IMR-90 (cell line): Measurements from ENCODE around the gene GUF1. TPM values are rescaled to one million over a fixed set of nuclear protein-coding genes. Genes with fewer than 3 reads are reported as not detected.

Experiments
- ATAC-seq: fragments of 200-7000 bp; cut with Tn5 transposase; 2 replicates; pipeline ENCODE4 v1.9.1; 2020; ENCODE audit warnings: low read depth, mild to moderate bottlenecking, moderate library complexity
- BruUV-seq: library from RNA; stranded (reverse); fragments of 400-500 nt; replicated peaks from 2 replicates; lab custom pipeline; 2021; lab: Mats Ljungman, UMichigan
- CTCF ChIA-PET: fragments of 300-600 bp; formaldehyde crosslinking; extraction: SDS; loops from one replicate; lab custom pipeline; 2021; ENCODE audit warnings: antibody characterized with exemption; lab: Yijun Ruan, JAX
- POLR2A ChIA-PET: fragments of 300-600 bp; sonication (Branson Sonifier 250); formaldehyde crosslinking; loops from one replicate; lab custom pipeline; 2022; ENCODE audit warnings: antibody characterized with exemption; ENCODE audit not compliant: unreplicated experiment; lab: Charles Lee
- DNase-seq: peaks from one replicate; pipeline ENCODE4 v3.0.0; 2013
- H2AFZ ChIP-seq: replicated peaks from 2 replicates; pipeline ENCODE3; 2013; ENCODE audit warnings: low read length, mild to moderate bottlenecking; ENCODE audit not compliant: poor library complexity
- H2AK5ac ChIP-seq: 2 replicates; pipeline ENCODE4 v1.6.1; 2013; ENCODE audit warnings: low read depth, low read length, inconsistent platforms
- H2AK9ac ChIP-seq: replicated peaks from 2 replicates; pipeline ENCODE3; 2013; ENCODE audit warnings: mild to moderate bottlenecking, low read depth, low read length, moderate library complexity; ENCODE audit not compliant: poor library complexity
- H2BK120ac ChIP-seq: 2 replicates; pipeline ENCODE4 v1.6.1; 2013; ENCODE audit warnings: low read depth, low read length, inconsistent platforms
- H2BK15ac ChIP-seq: 3 replicates; pipeline ENCODE4 v1.6.1; 2013; ENCODE audit warnings: low read depth, low read length, inconsistent platforms
- H2BK20ac ChIP-seq: 2 replicates; pipeline ENCODE4 v1.6.1; 2013; ENCODE audit warnings: low read depth, mild to moderate bottlenecking, inconsistent platforms, low read length, moderate library complexity
- H2BK5ac ChIP-seq: 2 replicates; pipeline ENCODE4 v1.6.1; 2013; ENCODE audit warnings: mild to moderate bottlenecking, low read depth, low read length, inconsistent platforms; ENCODE audit not compliant: poor library complexity, severe bottlenecking
- H3K14ac ChIP-seq: replicated peaks from 2 replicates; pipeline ENCODE4 v1.6.1; 2013; ENCODE audit warnings: low read depth, low read length, inconsistent platforms
- H3K18ac ChIP-seq: 2 replicates; pipeline ENCODE4 v1.6.1; 2013; ENCODE audit warnings: low read depth, low read length, control low read depth
- H3K23ac ChIP-seq: 2 replicates; pipeline ENCODE4 v1.6.1; 2013; ENCODE audit warnings: low read depth, low read length, inconsistent platforms
- H3K27ac ChIP-seq: 2 replicates; pipeline ENCODE4 v1.5.1; 2013; ENCODE audit warnings: mild to moderate bottlenecking, control low read depth, low read length; ENCODE audit not compliant: insufficient read depth
- H3K27me3 ChIP-seq: 2 replicates; pipeline ENCODE4 v1.6.1; 2013; ENCODE audit warnings: low read length; ENCODE audit not compliant: control insufficient read depth, insufficient read depth
- H3K36me3 ChIP-seq: 2 replicates; pipeline ENCODE4 v1.6.1; 2013; ENCODE audit warnings: low read length, mixed read lengths; ENCODE audit not compliant: control insufficient read depth, insufficient read depth
- H3K4ac ChIP-seq: 2 replicates; pipeline ENCODE4 v1.6.1; 2013; ENCODE audit warnings: low read depth, low read length, inconsistent platforms
- H3K4me1 ChIP-seq: 2 replicates; pipeline ENCODE4 v1.6.1; 2013; ENCODE audit warnings: low read length, mixed read lengths; ENCODE audit not compliant: control insufficient read depth, insufficient read depth
- H3K4me2 ChIP-seq: 2 replicates; pipeline ENCODE4 v1.6.1; 2013; ENCODE audit warnings: low read depth, mild to moderate bottlenecking, control low read depth, low read length, moderate library complexity
- H3K4me3 ChIP-seq: 2 replicates; pipeline ENCODE4 v1.5.1; 2013; ENCODE audit warnings: low read depth, mild to moderate bottlenecking, control low read depth, low read length, moderate library complexity; ENCODE audit not compliant: insufficient read depth
- H3K56ac ChIP-seq: 2 replicates; pipeline ENCODE4 v1.6.1; 2013; ENCODE audit warnings: low read length, inconsistent platforms; ENCODE audit not compliant: insufficient read depth; ENCODE audit errors: extremely low read depth
- H3K79me1 ChIP-seq, 2 experiments: 2 replicates each; pipeline ENCODE4 v1.6.1; 2013; ENCODE audit warnings: low read length in 2 of 2, inconsistent platforms in 1 of 2, low read depth in 1 of 2
- H3K9ac ChIP-seq: 2 replicates; pipeline ENCODE4 v1.6.1; 2013; ENCODE audit warnings: low read depth, low read length, control low read depth
- H3K9me1 ChIP-seq: 2 replicates; pipeline ENCODE4 v1.6.1; 2013; ENCODE audit warnings: low read length, inconsistent platforms; ENCODE audit not compliant: insufficient read depth
- H3K9me3 ChIP-seq: 2 replicates; pipeline ENCODE4 v1.6.1; 2013; ENCODE audit warnings: low read length; ENCODE audit not compliant: control insufficient read depth, insufficient read depth
- H4K20me1 ChIP-seq: 2 replicates; pipeline ENCODE4 v1.6.1; 2013; ENCODE audit warnings: low read length, inconsistent platforms; ENCODE audit not compliant: insufficient read depth
- H4K5ac ChIP-seq: 2 replicates; pipeline ENCODE4 v1.6.1; 2013; ENCODE audit warnings: mild to moderate bottlenecking, low read depth, low read length, control low read depth
- H4K8ac ChIP-seq, 2 experiments: 2 replicates each; pipeline ENCODE4 v1.6.1; 2013; ENCODE audit warnings: low read depth in 2 of 2, low read length in 2 of 2, control low read depth in 1 of 2, inconsistent platforms in 1 of 2
- H4K91ac ChIP-seq: 2 replicates; pipeline ENCODE4 v1.6.1; 2013; ENCODE audit warnings: low read depth, low read length, inconsistent platforms; ENCODE audit not compliant: insufficient read depth
- BHLHE40 ChIP-seq: fragments of 150-350 bp; IDR thresholded peaks from 2 replicates; pipeline ENCODE4 v1.6.1; 2016; ENCODE audit warnings: mild to moderate bottlenecking, low read depth, low read length
- CEBPB ChIP-seq: IDR thresholded peaks from 2 replicates; pipeline ENCODE4 v1.6.1; 2012; ENCODE audit warnings: low read depth, low read length, improper control_type of control experiment
- CHD1 ChIP-seq: IDR thresholded peaks from 2 replicates; pipeline ENCODE4 v1.6.1; 2012; ENCODE audit warnings: low read depth, low read length, improper control_type of control experiment
- FOS ChIP-seq: fragments of 150-350 bp; IDR thresholded peaks from 2 replicates; pipeline ENCODE4 v1.6.1; 2016; ENCODE audit warnings: low read depth, low read length
- MAFK ChIP-seq: IDR thresholded peaks from 2 replicates; pipeline ENCODE4 v1.6.1; 2012; ENCODE audit warnings: low read depth, low read length, improper control_type of control experiment
- MAZ ChIP-seq: IDR thresholded peaks from 2 replicates; pipeline ENCODE4 v1.6.1; 2012; ENCODE audit warnings: low read depth, mild to moderate bottlenecking, low read length, improper control_type of control experiment, moderate library complexity, borderline replicate concordance
- MXI1 ChIP-seq: IDR thresholded peaks from 2 replicates; pipeline ENCODE4 v1.6.1; 2012; ENCODE audit warnings: low read depth, mild to moderate bottlenecking, low read length, moderate library complexity, borderline replicate concordance
- NFE2L2 ChIP-seq: fragments of 150-350 bp; IDR thresholded peaks from 2 replicates; pipeline ENCODE4 v1.6.1; 2016; ENCODE audit warnings: low read depth, mild to moderate bottlenecking, low read length
- POLR2A ChIP-seq: IDR thresholded peaks from 2 replicates; pipeline ENCODE4 v1.6.1; 2012; ENCODE audit warnings: mild to moderate bottlenecking, low read depth, low read length
- RAD21 ChIP-seq: IDR thresholded peaks from 2 replicates; pipeline ENCODE4 v1.6.1; 2012; ENCODE audit warnings: low read length, improper control_type of control experiment
- RCOR1 ChIP-seq: IDR thresholded peaks from 2 replicates; pipeline ENCODE4 v1.6.1; 2012; ENCODE audit warnings: mild to moderate bottlenecking, low read length, improper control_type of control experiment; ENCODE audit not compliant: insufficient replicate concordance
- RFX5 ChIP-seq: IDR thresholded peaks from 2 replicates; pipeline ENCODE4 v1.8.0; 2012; ENCODE audit warnings: low read depth, mild to moderate bottlenecking, low read length, moderate library complexity
- SMC3 ChIP-seq: fragments of 150-350 bp; IDR thresholded peaks from 2 replicates; pipeline ENCODE4 v1.6.1; 2016; ENCODE audit warnings: low read depth, mild to moderate bottlenecking, antibody characterized with exemption, low read length, moderate library complexity
- WGBS, 2 experiments: methylation state at CpG; one replicate each; pipeline versions ENCODE4 v1.1.5 to v1.1.7; 2013; ENCODE audit warnings: missing lambda C conversion rate in 2 of 2; ENCODE audit not compliant: insufficient read length in 1 of 2; ENCODE audit errors: extremely low coverage in 2 of 2; 5-methylcytosine and 5-hydroxymethylcytosine counted together
- dilution Hi-C: fragments of 300-500 bp; cut with HindIII; formaldehyde crosslinking; loops from one replicate; pipeline ENCODE4 v1.14.3; 2018; ENCODE audit warnings: low sequenced_read_pairs; ENCODE audit not compliant: unreplicated experiment
- in situ Hi-C: fragments of 300-500 bp; cut with MboI; formaldehyde crosslinking; loops from 3 replicates; pipeline ENCODE4 v1.14.3; 2019; ENCODE audit warnings: low sequenced_read_pairs, inconsistent platforms, mixed read lengths
- intact Hi-C: fragments of 100-400 bp; cut with micrococcal nuclease; formaldehyde crosslinking; loops from 2 replicates; pipeline ENCODE4 v1.10.0; 2022
- polyA plus RNA-seq, 3 experiments: library from polyadenylated mRNA; depleted of rRNA; stranded (reverse); fragments of >200 nt; gene quantifications; 2 replicates each; pipeline ENCODE4 v1.2.3, GENCODE V29; 2012; ENCODE audit warnings: low replicate concordance in 1 of 3
- total RNA-seq: library from RNA; depleted of rRNA; stranded (reverse); fragments of >200 nt; gene quantifications from 2 replicates; pipeline ENCODE4 v1.2.3, GENCODE V29; 2012
- TF ChIP-seq, protein P1 (sequence below): conservative IDR thresholded peaks from 2 replicates; pipeline ENCODE4 v1.5.1; 2012; ENCODE audit warnings: mild to moderate bottlenecking, low read depth, low read length, improper control_type of control experiment
- TF ChIP-seq, protein P2 (sequence below): fragments of 150-350 bp; IDR thresholded peaks from 2 replicates; pipeline ENCODE4 v1.6.1; 2016; ENCODE audit warnings: low read depth, mild to moderate bottlenecking, low read length, moderate library complexity, borderline replicate concordance
- TF ChIP-seq, protein P3 (sequence below): fragments of 150-350 bp; IDR thresholded peaks from 2 replicates; pipeline ENCODE4 v1.6.1; 2017; ENCODE audit warnings: mild to moderate bottlenecking, antibody characterized with exemption, low read length, low read depth

The GUF1 gene
- total and polyA plus RNA-seq, 2 of the 4 experiments (the other 2 are of a cell fraction), result 9.9 to 10.6 TPM

DNA sequence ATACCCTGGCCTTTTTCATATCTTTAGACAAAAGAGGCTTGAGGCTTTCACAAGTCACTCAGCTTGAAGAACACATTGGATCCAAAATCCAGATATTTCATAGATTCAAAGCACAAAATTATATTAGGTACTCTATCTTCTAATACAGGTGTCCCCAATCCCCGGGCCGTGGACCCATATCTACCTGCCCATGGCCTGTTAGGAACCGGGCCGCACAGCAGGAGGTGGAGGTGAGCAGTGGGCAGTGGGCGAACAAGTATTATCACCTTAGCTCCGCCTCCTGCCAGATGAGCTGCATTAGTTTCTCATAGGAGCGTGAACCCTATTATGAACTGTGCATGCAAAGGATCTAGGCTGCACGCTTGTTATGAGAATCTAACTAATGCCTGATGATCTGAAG is 45.5 kb upstream of the GUF1 start:
- H3K4me3 ChIP-seq, result no peak overlapping the region
- no peak overlapping the region for H3K4ac ChIP-seq
- no peaks in the 10 kb centered on the region for H3K9me1 ChIP-seq
- H3K4me1 ChIP-seq, result no peaks in the 10 kb centered on the region
- no peak overlapping the region for H3K27ac ChIP-seq
- H3K36me3 ChIP-seq, result no peaks in the 10 kb centered on the region
- no peak overlapping the region for H2AK5ac ChIP-seq
- no peak overlapping the region for H4K5ac ChIP-seq
- ChIA-PET POLR2A (no interaction called here), CTCF (interaction anchor here (0.8 kb wide), 1 partner anchor 35 kb away, joined by 3 read pairs; no protein-coding TSS in a partner anchor)
- no CpG with 5 or more reads among the region's 8 CpGs for WGBS, 2 experiments
- ATAC-seq, result no peak
- H3K4me2 ChIP-seq, result no peak overlapping the region
- in situ Hi-C loops, result no loop called here
- no peak overlapping the region for H3K14ac ChIP-seq
- no peak overlapping the region for H3K9ac ChIP-seq
- H3K23ac ChIP-seq, result no peak overlapping the region
- no peak for DNase-seq
- H3K56ac ChIP-seq, result no peak overlapping the region
- H3K27me3 ChIP-seq, result no peaks in the 10 kb centered on the region
- intact Hi-C loops, result no loop called here
- no peak overlapping the region for H2AFZ ChIP-seq
- no peak overlapping the region for H2BK15ac ChIP-seq
- dilution Hi-C loops, result no loop called here
- H2AK9ac ChIP-seq, result no peak overlapping the region
- no peak overlapping the region for H2BK120ac ChIP-seq
- no peaks in the 10 kb centered on the region for H3K9me3 ChIP-seq
- no peak overlapping the region for H4K8ac ChIP-seq
- TF ChIP-seq FOS (no peak), NFE2L2 (no peak), BHLHE40 (no peak), MAFK (no peak), SMC3 (no peak), CEBPB (no peak), RFX5 (no peak), RAD21 (no peak), POLR2A (no peak), MXI1 (no peak), RCOR1 (no peak), MAZ (no peak), CHD1 (no peak)
- TF ChIP-seq, protein P1, sequence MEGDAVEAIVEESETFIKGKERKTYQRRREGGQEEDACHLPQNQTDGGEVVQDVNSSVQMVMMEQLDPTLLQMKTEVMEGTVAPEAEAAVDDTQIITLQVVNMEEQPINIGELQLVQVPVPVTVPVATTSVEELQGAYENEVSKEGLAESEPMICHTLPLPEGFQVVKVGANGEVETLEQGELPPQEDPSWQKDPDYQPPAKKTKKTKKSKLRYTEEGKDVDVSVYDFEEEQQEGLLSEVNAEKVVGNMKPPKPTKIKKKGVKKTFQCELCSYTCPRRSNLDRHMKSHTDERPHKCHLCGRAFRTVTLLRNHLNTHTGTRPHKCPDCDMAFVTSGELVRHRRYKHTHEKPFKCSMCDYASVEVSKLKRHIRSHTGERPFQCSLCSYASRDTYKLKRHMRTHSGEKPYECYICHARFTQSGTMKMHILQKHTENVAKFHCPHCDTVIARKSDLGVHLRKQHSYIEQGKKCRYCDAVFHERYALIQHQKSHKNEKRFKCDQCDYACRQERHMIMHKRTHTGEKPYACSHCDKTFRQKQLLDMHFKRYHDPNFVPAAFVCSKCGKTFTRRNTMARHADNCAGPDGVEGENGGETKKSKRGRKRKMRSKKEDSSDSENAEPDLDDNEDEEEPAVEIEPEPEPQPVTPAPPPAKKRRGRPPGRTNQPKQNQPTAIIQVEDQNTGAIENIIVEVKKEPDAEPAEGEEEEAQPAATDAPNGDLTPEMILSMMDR, result no peak
- TF ChIP-seq, protein P2, sequence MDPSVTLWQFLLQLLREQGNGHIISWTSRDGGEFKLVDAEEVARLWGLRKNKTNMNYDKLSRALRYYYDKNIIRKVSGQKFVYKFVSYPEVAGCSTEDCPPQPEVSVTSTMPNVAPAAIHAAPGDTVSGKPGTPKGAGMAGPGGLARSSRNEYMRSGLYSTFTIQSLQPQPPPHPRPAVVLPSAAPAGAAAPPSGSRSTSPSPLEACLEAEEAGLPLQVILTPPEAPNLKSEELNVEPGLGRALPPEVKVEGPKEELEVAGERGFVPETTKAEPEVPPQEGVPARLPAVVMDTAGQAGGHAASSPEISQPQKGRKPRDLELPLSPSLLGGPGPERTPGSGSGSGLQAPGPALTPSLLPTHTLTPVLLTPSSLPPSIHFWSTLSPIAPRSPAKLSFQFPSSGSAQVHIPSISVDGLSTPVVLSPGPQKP, result no peak
- TF ChIP-seq, protein P3, sequence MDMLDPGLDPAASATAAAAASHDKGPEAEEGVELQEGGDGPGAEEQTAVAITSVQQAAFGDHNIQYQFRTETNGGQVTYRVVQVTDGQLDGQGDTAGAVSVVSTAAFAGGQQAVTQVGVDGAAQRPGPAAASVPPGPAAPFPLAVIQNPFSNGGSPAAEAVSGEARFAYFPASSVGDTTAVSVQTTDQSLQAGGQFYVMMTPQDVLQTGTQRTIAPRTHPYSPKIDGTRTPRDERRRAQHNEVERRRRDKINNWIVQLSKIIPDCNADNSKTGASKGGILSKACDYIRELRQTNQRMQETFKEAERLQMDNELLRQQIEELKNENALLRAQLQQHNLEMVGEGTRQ, result no peak
- no peak overlapping the region for H2BK5ac ChIP-seq
- H4K91ac ChIP-seq, result no peak overlapping the region
- no peaks in the 10 kb centered on the region for H3K79me1 ChIP-seq
- BruUV-seq, result no TSS peak
- H3K18ac ChIP-seq, result no peak overlapping the region
- no peaks in the 10 kb centered on the region for H4K20me1 ChIP-seq
- H2BK20ac ChIP-seq, result no peak overlapping the region
